H1 (cell line): Measurements from ENCODE around the gene PKD1. TPM values are rescaled to one million over a fixed set of nuclear protein-coding genes. Genes with fewer than 3 reads are reported as not detected.

Experiments used
- CTCF ChIA-PET: fragments of 300-600 bp; sonication (Branson Sonifier 250); formaldehyde crosslinking; loops from one replicate; lab custom pipeline; 2021; ENCODE audit not compliant: partially characterized antibody; lab: Charles Lee
- POLR2A ChIA-PET: fragments of 300-600 bp; sonication (Branson Sonifier 250); formaldehyde crosslinking; loops from one replicate; lab custom pipeline; 2021; ENCODE audit warnings: inconsistent platforms; ENCODE audit not compliant: partially characterized antibody; lab: Charles Lee
- DNase-seq, 2 experiments: peaks; one replicate each; pipeline versions ENCODE4 v3.0.0 to v3.0.0-alpha.2; 2010 to 2022; ENCODE audit warnings: low spot score in 2 of 2, low read depth in 1 of 2, mixed read lengths in 1 of 2
- FAIRE-seq: peaks from 2 replicates; lab custom pipeline; 2011; peaks lifted over from hg19 to GRCh38; lab: Jason Lieb, UNC
- H2AFZ ChIP-seq: 2 replicates; pipeline ENCODE4 v1.8.1; 2012; ENCODE audit warnings: low read length, inconsistent platforms
- H2AK5ac ChIP-seq: 2 replicates; pipeline ENCODE4 v1.6.1; 2013; ENCODE audit warnings: low read depth, low read length
- H2BK120ac ChIP-seq: replicated peaks from 2 replicates; pipeline ENCODE3; 2013; ENCODE audit warnings: low read depth, low read length, inconsistent platforms
- H2BK12ac ChIP-seq: 2 replicates; pipeline ENCODE4 v1.6.1; 2013; ENCODE audit warnings: low read depth, low read length
- H2BK15ac ChIP-seq: 2 replicates; pipeline ENCODE4 v1.6.1; 2013; ENCODE audit warnings: low read length
- H2BK20ac ChIP-seq: 2 replicates; pipeline ENCODE4 v1.6.1; 2013; ENCODE audit warnings: low read length
- H2BK5ac ChIP-seq: 2 replicates; pipeline ENCODE4 v1.6.1; 2013; ENCODE audit warnings: low read depth, low read length
- H3K14ac ChIP-seq: 2 replicates; pipeline ENCODE4 v1.6.1; 2013; ENCODE audit warnings: inconsistent platforms; ENCODE audit not compliant: insufficient read length
- H3K18ac ChIP-seq: 2 replicates; pipeline ENCODE4 v1.6.1; 2013; ENCODE audit warnings: low read length; ENCODE audit errors: extremely low read depth
- H3K23ac ChIP-seq: 2 replicates; pipeline ENCODE4 v1.6.1; 2013; ENCODE audit warnings: inconsistent platforms; ENCODE audit not compliant: insufficient read length
- H3K23me2 ChIP-seq: 2 replicates; pipeline ENCODE4 v1.6.1; 2013; ENCODE audit warnings: low read depth, low read length
- H3K27ac ChIP-seq: 2 replicates; pipeline ENCODE4 v1.6.1; 2011; ENCODE audit warnings: low read depth, low read length, inconsistent platforms
- H3K27me3 ChIP-seq, 4 experiments: replicated peaks in 1 of 4; 1 replicate in 1 of 4; 2 replicates in 3 of 4; pipeline versions ENCODE4 v1.6.1 to v1.8.1; 2011 to 2013; ENCODE audit warnings: low read length in 3 of 4, mild to moderate bottlenecking in 3 of 4, inconsistent platforms in 2 of 4, mixed read lengths in 2 of 4, moderate library complexity in 1 of 4; ENCODE audit not compliant: control insufficient read depth in 3 of 4, insufficient read depth in 3 of 4; ENCODE audit errors: extremely low read depth in 1 of 4
- H3K36me3 ChIP-seq, 4 experiments: 2 replicates each; pipeline versions ENCODE4 v1.6.1 to v1.8.1; 2011 to 2013; ENCODE audit warnings: mild to moderate bottlenecking in 4 of 4, low read length in 3 of 4, moderate library complexity in 2 of 4, control low read depth in 1 of 4, inconsistent platforms in 1 of 4; ENCODE audit not compliant: insufficient read depth in 4 of 4, control insufficient read depth in 2 of 4
- H3K4ac ChIP-seq: replicated peaks from 2 replicates; pipeline ENCODE3; 2013; ENCODE audit warnings: low read length, low read depth, mixed read lengths, inconsistent platforms; ENCODE audit not compliant: insufficient read length
- H3K4me1 ChIP-seq, 4 experiments: replicated peaks in 1 of 4; 1 replicate in 1 of 4; 2 replicates in 3 of 4; pipeline versions ENCODE4 v1.6.1 to v1.8.1; 2011 to 2013; ENCODE audit warnings: low read length in 3 of 4, inconsistent platforms in 2 of 4, mixed read lengths in 1 of 4; ENCODE audit not compliant: insufficient read depth in 4 of 4, control insufficient read depth in 3 of 4
- H3K4me2 ChIP-seq, 2 experiments: 2 replicates each; pipeline versions ENCODE4 v1.6.1 to v1.8.1; 2011 to 2013; ENCODE audit warnings: low read depth in 2 of 2, low read length in 2 of 2, control low read depth in 1 of 2, inconsistent platforms in 1 of 2, mild to moderate bottlenecking in 1 of 2; ENCODE audit not compliant: insufficient read depth in 1 of 2
- H3K4me3 ChIP-seq, 4 experiments: fragments of 200-600, 300-600 bp in 1 of 4; sonication (generic), shearing (Covaris generic), sonication (Bioruptor Twin) in 1 of 4; 2 replicates each; pipeline versions ENCODE4 v1.5.1 to v1.8.1; 2011 to 2016; ENCODE audit warnings: low read length in 4 of 4, low read depth in 3 of 4, control low read depth in 2 of 4, inconsistent platforms in 2 of 4, mild to moderate bottlenecking in 2 of 4, mixed read lengths in 1 of 4, moderate library complexity in 1 of 4; ENCODE audit not compliant: insufficient read depth in 2 of 4; ENCODE audit errors: extremely low read depth in 1 of 4
- H3K56ac ChIP-seq: replicated peaks from 2 replicates; pipeline ENCODE3; 2013; ENCODE audit warnings: low read depth, mild to moderate bottlenecking, mixed read lengths, low read length, inconsistent platforms; ENCODE audit not compliant: insufficient read length
- H3K79me1 ChIP-seq: 2 replicates; pipeline ENCODE4 v1.6.1; 2013; ENCODE audit warnings: low read depth, low read length, control low read depth
- H3K79me2 ChIP-seq, 2 experiments: 2 replicates each; pipeline versions ENCODE4 v1.6.1 to v1.8.1; 2012 to 2013; ENCODE audit warnings: low read length in 2 of 2, mild to moderate bottlenecking in 2 of 2, inconsistent platforms in 1 of 2; ENCODE audit not compliant: insufficient read depth in 2 of 2, control insufficient read depth in 1 of 2
- H3K9ac ChIP-seq, 4 experiments: replicated peaks in 1 of 4; 1 replicate in 1 of 4; 2 replicates in 3 of 4; pipeline versions ENCODE4 v1.6.1 to v1.8.1; 2011 to 2013; ENCODE audit warnings: low read depth in 3 of 4, low read length in 3 of 4, control low read depth in 2 of 4, mild to moderate bottlenecking in 2 of 4, moderate library complexity in 2 of 4, inconsistent platforms in 1 of 4; ENCODE audit errors: extremely low read depth in 1 of 4
- H3K9me3 ChIP-seq, 2 experiments: 2 replicates each; pipeline versions ENCODE4 v1.6.1 to v1.8.1; 2012 to 2013; ENCODE audit warnings: mild to moderate bottlenecking in 2 of 2, moderate library complexity in 2 of 2, control low read depth in 1 of 2, inconsistent platforms in 1 of 2, low read depth in 1 of 2, low read length in 1 of 2, mixed read lengths in 1 of 2; ENCODE audit not compliant: insufficient read depth in 2 of 2
- H4K20me1 ChIP-seq, 2 experiments: replicated peaks in 1 of 2; 2 replicates each; pipeline versions ENCODE3 to v1.8.1; 2011 to 2013; ENCODE audit warnings: inconsistent platforms in 2 of 2, low read length in 2 of 2, mild to moderate bottlenecking in 1 of 2; ENCODE audit not compliant: insufficient read depth in 2 of 2, control insufficient read depth in 1 of 2
- H4K5ac ChIP-seq: 2 replicates; pipeline ENCODE4 v1.6.1; 2013; ENCODE audit warnings: low read length, low read depth, mixed read lengths, inconsistent platforms; ENCODE audit not compliant: insufficient read length
- H4K8ac ChIP-seq: 2 replicates; pipeline ENCODE4 v1.8.0; 2013; ENCODE audit warnings: mild to moderate bottlenecking, moderate library complexity, low read length, inconsistent platforms; ENCODE audit not compliant: insufficient read depth; ENCODE audit errors: extremely low read depth
- H4K91ac ChIP-seq: replicated peaks from 2 replicates; pipeline ENCODE3; 2013; ENCODE audit warnings: low read length, mixed read lengths, inconsistent platforms; ENCODE audit not compliant: insufficient read length
- GABPA ChIP-seq: IDR thresholded peaks from 2 replicates; pipeline ENCODE4 v1.6.1; 2011; ENCODE audit warnings: mild to moderate bottlenecking, low read length, moderate library complexity, borderline replicate concordance; ENCODE audit not compliant: insufficient read depth
- JUND ChIP-seq: IDR thresholded peaks from 2 replicates; pipeline ENCODE4 v1.6.1; 2011; ENCODE audit warnings: mild to moderate bottlenecking, improper control_type of control experiment, low read length
- KDM1A ChIP-seq: fragments of 200-600, 300-600 bp; sonication (generic); IDR thresholded peaks from 2 replicates; pipeline ENCODE4 v1.7.1; 2016; ENCODE audit warnings: mild to moderate bottlenecking, low read length, borderline replicate concordance
- POU5F1 ChIP-seq: IDR thresholded peaks from 2 replicates; pipeline ENCODE4 v1.6.1; 2011; ENCODE audit warnings: low read depth, mild to moderate bottlenecking, low read length, moderate library complexity
- RAD21 ChIP-seq, 2 experiments: IDR thresholded peaks in 1 of 2; conservative IDR thresholded peaks in 1 of 2; 2 replicates each; pipeline ENCODE4 v1.6.1; 2011; ENCODE audit warnings: low read depth in 2 of 2, low read length in 2 of 2, improper control_type of control experiment in 1 of 2, inconsistent platforms in 1 of 2, mild to moderate bottlenecking in 1 of 2, moderate library complexity in 1 of 2
- RFX5 ChIP-seq: IDR thresholded peaks from 2 replicates; pipeline ENCODE4 v1.6.1; 2011; ENCODE audit warnings: low read depth, low read length, improper control_type of control experiment, borderline replicate concordance
- RXRA ChIP-seq: IDR thresholded peaks from 2 replicates; pipeline ENCODE4 v1.6.1; 2011; ENCODE audit warnings: low read depth, mild to moderate bottlenecking, low read length, moderate library complexity; ENCODE audit not compliant: insufficient read depth
- SIN3A ChIP-seq, 2 experiments: IDR thresholded peaks in 1 of 2; conservative IDR thresholded peaks in 1 of 2; 2 replicates each; pipeline ENCODE4 v1.6.1; 2011 to 2012; ENCODE audit warnings: low read length in 2 of 2, improper control_type of control experiment in 1 of 2, low read depth in 1 of 2, mild to moderate bottlenecking in 1 of 2
- SP1 ChIP-seq: IDR thresholded peaks from 2 replicates; pipeline ENCODE4 v1.6.1; 2011; ENCODE audit warnings: low read depth, low read length
- WGBS, 2 experiments: shearing (Covaris generic) in 1 of 2; methylation state at CpG; one replicate each; pipeline versions ENCODE4 v1.1.6 to v1.1.7; 2013 to 2015; ENCODE audit warnings: low lambda C conversion rate in 2 of 2, mixed read lengths in 2 of 2, inconsistent platforms in 1 of 2, low coverage in 1 of 2, missing lambda C conversion rate in 1 of 2; ENCODE audit not compliant: insufficient replicate concordance in 2 of 2, insufficient coverage in 1 of 2, insufficient read length in 1 of 2; ENCODE audit errors: extremely low coverage in 1 of 2, missing lambda C conversion rate in 1 of 2; 5-methylcytosine and 5-hydroxymethylcytosine counted together
- polyA plus RNA-seq, 7 experiments: library from polyadenylated mRNA; depleted of rRNA in 3 of 7; stranded (reverse) in 5 of 7; unstranded in 2 of 7; fragments of >200 nt in 5 of 7; fragments of 200-250 nt in 2 of 7; gene quantifications; 1 replicate in 5 of 7; 2 replicates in 1 of 7; 4 replicates in 1 of 7; pipeline versions ENCODE4 v1.2.1 to v1.2.3, GENCODE V29; 2011 to 2013; ENCODE audit warnings: missing spikeins in 2 of 7, mixed read lengths in 2 of 7
- total RNA-seq: library from RNA; stranded (reverse); fragmentation: NEBNext Ultra II Directional; extraction: Animal tissue kit (Norgen Biotek cat#: 25700); gene quantifications from 2 replicates; pipeline ENCODE4 v1.2.1, GENCODE V29; 2021
- TF ChIP-seq, protein P1 (sequence below): IDR thresholded peaks from 2 replicates; pipeline ENCODE4 v1.6.1; 2012; ENCODE audit warnings: inconsistent platforms

PKD1 gene
- total and polyA plus RNA-seq, 2 of the 8 experiments (the other 6 are each of a cell fraction or from before 2014, with no cell fraction given): 40.6 to 52.7 TPM

GRCh38 chr16:2180962-2181923 is 45.5 kb upstream of the PKD1 start:
- no peak overlapping the region for H3K4me2 ChIP-seq
- no peak overlapping the region for H3K4ac ChIP-seq
- DNase-seq: no peak
- H3K27me3 ChIP-seq: no peaks in the 10 kb centered on the region; a peak in 1 of 7 replicates
- no peak overlapping the region for H3K4me3 ChIP-seq
- no peaks in the 10 kb centered on the region for H3K79me1 ChIP-seq
- H2BK12ac ChIP-seq: no peak overlapping the region
- no peak overlapping the region for H2AK5ac ChIP-seq
- H3K27ac ChIP-seq: no peak overlapping the region
- 92% methylated on average over 30 of the region's 46 CpGs; no CpG with 5 or more reads in 1 of the 2 experiments for WGBS, 2 experiments
- H3K79me2 ChIP-seq: no peaks in the 10 kb centered on the region
- H2AFZ ChIP-seq: no peak overlapping the region
- ChIA-PET POLR2A (interaction anchor here (0.7 to 3.2 kb wide), 11 partner anchors 9 to 333 kb away, joined by 3 to 23 read pairs (median 4); partner anchors contain the start of genes ATP6V0C, DNASE1L2, MLST8 and RPS2), CTCF (interaction anchor here (1.0 to 1.9 kb wide), 5 partner anchors 13 to 320 kb away, joined by 3 to 5 read pairs (median 4); no protein-coding TSS in a partner anchor)
- H2BK20ac ChIP-seq: no peak overlapping the region
- H3K14ac ChIP-seq: no peak overlapping the region
- H3K56ac ChIP-seq: no peak overlapping the region
- no peak overlapping the region for H3K18ac ChIP-seq
- no peak overlapping the region for H2BK120ac ChIP-seq
- peaks cover 0 to 10% of the 10 kb centered on the region in 2 experiments for H4K20me1 ChIP-seq
- H4K5ac ChIP-seq: no peak overlapping the region
- no peaks in the 10 kb centered on the region for H3K9me3 ChIP-seq
- H4K91ac ChIP-seq: no peak overlapping the region
- H3K4me1 ChIP-seq: peaks cover 0 to 7% (median 2%) of the 10 kb centered on the region in 4 experiments; a peak in 4 of 7 replicates
- no peak for FAIRE-seq
- H3K36me3 ChIP-seq: peaks cover 0 to 16% (median 3%) of the 10 kb centered on the region in 4 experiments; a peak in 5 of 8 replicates
- H2BK15ac ChIP-seq: no peak overlapping the region
- H3K9ac ChIP-seq: no peak overlapping the region; a peak in 1 of 7 replicates
- H3K23ac ChIP-seq: no peak overlapping the region
- H4K8ac ChIP-seq: peak overlapping the region; percentile 25; the same call in 1 of the 2 replicates
- no peak overlapping the region for H2BK5ac ChIP-seq
- H3K23me2 ChIP-seq: peaks cover 2% of the 10 kb centered on the region; the same call in 1 of the 2 replicates
- TF ChIP-seq SIN3A (conservative IDR thresholded peaks at IDR 0.05 in 1 of 2, IDR thresholded peaks at IDR 0.05 in 1 of 2; ENCODE audit: low read depth in 1 of 2, low read length in 2 of 2) (no peak), RAD21 (IDR thresholded peaks at IDR 0.05 in 1 of 2, conservative IDR thresholded peaks at IDR 0.05 in 1 of 2; ENCODE audit: low read depth in 2 of 2, low read length in 2 of 2) (no peak), SP1 (no peak), RFX5 (no peak), KDM1A (no peak), JUND (no peak), POU5F1 (no peak), RXRA (no peak), GABPA (no peak)
- TF ChIP-seq, protein P1, sequence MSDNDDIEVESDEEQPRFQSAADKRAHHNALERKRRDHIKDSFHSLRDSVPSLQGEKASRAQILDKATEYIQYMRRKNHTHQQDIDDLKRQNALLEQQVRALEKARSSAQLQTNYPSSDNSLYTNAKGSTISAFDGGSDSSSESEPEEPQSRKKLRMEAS: no peak
